Midbrain (tissue), 1 donor: ENCODE measurements around the gene ABCB9.
"Not testable (repeated sequence)": the region's sequence is repeated elsewhere in the genome, so short reads cannot be mapped to it uniquely, and the experiment has no call there.

Experiments used
- DNase-seq: peaks from one replicate; lab custom pipeline; 2025; lab: John Stamatoyannopoulos, UW

The ABCB9 gene

GRCh38 chr12:122965851-122966742, at the start of gene ABCB9:
Gene ABCB9, minus strand, starts transcription at chr12:122966463. Its CDS starts 6,228 bp downstream, at chr12:122960235.
- DNase-seq = peak; percentile 90

- DNase-seq = not testable (repeated sequence)
Observed at GRCh38 chr12:123014473-123014872, 48.2 kb upstream of the ABCB9 start.

- DNase-seq = no peak
Observed at GRCh38 chr12:123013185-123014095, 47.2 kb upstream of the ABCB9 start.

- DNase-seq = no peak
Observed at GRCh38 chr12:123011701-123012100, 45.4 kb upstream of the ABCB9 start.

GRCh38 chr12:123010681-123011080, 44.4 kb upstream of the ABCB9 start:
- DNase-seq = no peak

- no peak for DNase-seq
Observed at GRCh38 chr12:123010110-123010509, 43.8 kb upstream of the ABCB9 start.

GRCh38 chr12:123006977-123007376, 40.7 kb upstream of the ABCB9 start:
- no peak for DNase-seq

- DNase-seq = no peak
Observed at GRCh38 chr12:123005081-123005626, 38.9 kb upstream of the ABCB9 start.

- no peak for DNase-seq
Observed at GRCh38 chr12:123004287-123004686, 38.0 kb upstream of the ABCB9 start.

GRCh38 chr12:123003257-123003656, 37.0 kb upstream of the ABCB9 start:
- DNase-seq = no peak

- no peak for DNase-seq
Observed at GRCh38 chr12:123001464-123001863, 35.2 kb upstream of the ABCB9 start.

GRCh38 chr12:123000578-123000977, 34.3 kb upstream of the ABCB9 start:
- DNase-seq = no peak

- no peak for DNase-seq
Observed at GRCh38 chr12:122999986-123000420, 33.7 kb upstream of the ABCB9 start.

GRCh38 chr12:122999196-122999946, 33.1 kb upstream of the ABCB9 start:
- DNase-seq = peak; percentile 45

GRCh38 chr12:122998316-122998715, 32.1 kb upstream of the ABCB9 start:
- no peak for DNase-seq

GRCh38 chr12:122997343-122998250, 31.3 kb upstream of the ABCB9 start:
- DNase-seq = no peak

GRCh38 chr12:122996621-122997342, 30.5 kb upstream of the ABCB9 start:
- DNase-seq = no peak

GRCh38 chr12:122996188-122996601, 29.9 kb upstream of the ABCB9 start:
- no peak for DNase-seq

- no peak for DNase-seq
Observed at GRCh38 chr12:122995503-122996187, 29.4 kb upstream of the ABCB9 start.
